ENCODE results near the gene CILP. TPM values are rescaled to one million over a fixed set of nuclear protein-coding genes. Genes with fewer than 3 reads are reported as not detected.

CILP gene
- total and polyA plus RNA-seq, 2 donors: 49.3 to 72.2 TPM

GRCh38 chr15:65177901-65178300, 33.4 kb downstream of the CILP start:
- WGBS: 84% methylated on average over 1 of the region's 1 CpG
- Histone ChIP-seq H3K4me3 (ENCODE audit: low read depth, low read length) (no peak overlapping the region), H3K27ac (ENCODE audit: low read depth) (no peak overlapping the region), H3K36me3 (ENCODE audit: insufficient read depth) (peaks cover 2% of the 10 kb centered on the region), H3K4me1 (ENCODE audit: insufficient read depth) (no peaks in the 10 kb centered on the region)
- DNase-seq (ENCODE audit: extremely low spot score): no peak

GRCh38 chr15:65176056-65176455, 35.2 kb downstream of the CILP start:
- H3K4me3 ChIP-seq (ENCODE audit: low read depth, low read length): no peak overlapping the region
- no peak for DNase-seq (ENCODE audit: extremely low spot score)
- peaks cover 2% of the 10 kb centered on the region for H3K36me3 ChIP-seq (ENCODE audit: insufficient read depth)
- H3K4me1 ChIP-seq (ENCODE audit: insufficient read depth): no peaks in the 10 kb centered on the region
- H3K27ac ChIP-seq (ENCODE audit: low read depth): no peak overlapping the region

GRCh38 chr15:65175511-65175910, 35.8 kb downstream of the CILP start:
- Histone ChIP-seq H3K4me1 (ENCODE audit: insufficient read depth) (no peaks in the 10 kb centered on the region), H3K4me3 (ENCODE audit: low read depth, low read length) (no peak overlapping the region), H3K27ac (ENCODE audit: low read depth) (no peak overlapping the region), H3K36me3 (ENCODE audit: insufficient read depth) (peaks cover 2% of the 10 kb centered on the region)
- 88% methylated on average over 5 of the region's 5 CpGs for WGBS
- no peak for DNase-seq (ENCODE audit: extremely low spot score)

GRCh38 chr15:65174509-65174908, 36.8 kb downstream of the CILP start:
- Histone ChIP-seq H3K4me3 (ENCODE audit: low read depth, low read length) (no peak overlapping the region), H3K36me3 (ENCODE audit: insufficient read depth) (peaks cover 2% of the 10 kb centered on the region), H3K27ac (ENCODE audit: low read depth) (no peak overlapping the region), H3K4me1 (ENCODE audit: insufficient read depth) (no peaks in the 10 kb centered on the region)
- 81% methylated on average over 5 of the region's 5 CpGs for WGBS
- DNase-seq (ENCODE audit: extremely low spot score): no peak

GRCh38 chr15:65172531-65172930, 38.7 kb downstream of the CILP start:
- no peaks in the 10 kb centered on the region for H3K4me1 ChIP-seq (ENCODE audit: insufficient read depth)
- no peak for DNase-seq (ENCODE audit: extremely low spot score)
- no peak overlapping the region for H3K4me3 ChIP-seq (ENCODE audit: low read depth, low read length)
- H3K27ac ChIP-seq (ENCODE audit: low read depth): no peak overlapping the region
- WGBS: 96% methylated on average over 5 of the region's 5 CpGs
- H3K36me3 ChIP-seq (ENCODE audit: insufficient read depth): peaks cover 2% of the 10 kb centered on the region

- Histone ChIP-seq H3K4me1 (ENCODE audit: insufficient read depth) (no peaks in the 10 kb centered on the region), H3K36me3 (ENCODE audit: insufficient read depth) (peaks cover 1% of the 10 kb centered on the region), H3K4me3 (ENCODE audit: low read depth, low read length) (no peak overlapping the region), H3K27ac (ENCODE audit: low read depth) (no peak overlapping the region)
- WGBS: 91% methylated on average over 5 of the region's 5 CpGs
- no peak for DNase-seq (ENCODE audit: extremely low spot score)
Measured at GRCh38 chr15:65171428-65171827, 39.8 kb downstream of the CILP start.

GRCh38 chr15:65165875-65166274, 45.4 kb downstream of the CILP start:
- H3K4me1 ChIP-seq (ENCODE audit: insufficient read depth): no peaks in the 10 kb centered on the region
- H3K27ac ChIP-seq (ENCODE audit: low read depth): no peak overlapping the region
- no peak overlapping the region for H3K4me3 ChIP-seq (ENCODE audit: low read depth, low read length)
- WGBS: 87% methylated on average over 2 of the region's 2 CpGs
- peaks cover 4% of the 10 kb centered on the region for H3K36me3 ChIP-seq (ENCODE audit: insufficient read depth)
- no peak for DNase-seq (ENCODE audit: extremely low spot score)

- DNase-seq (ENCODE audit: extremely low spot score): no peak
- 86% methylated on average over 1 of the region's 1 CpG for WGBS
Measured at GRCh38 chr15:65164139-65164538, 47.1 kb downstream of the CILP start.

GRCh38 chr15:65163041-65163440, 48.2 kb downstream of the CILP start:
- H3K4me3 ChIP-seq (ENCODE audit: low read depth, low read length): no peak overlapping the region
- no peak for DNase-seq (ENCODE audit: extremely low spot score)
- H3K36me3 ChIP-seq (ENCODE audit: insufficient read depth): peaks cover 6% of the 10 kb centered on the region
- H3K4me1 ChIP-seq (ENCODE audit: insufficient read depth): no peaks in the 10 kb centered on the region
- WGBS: 83% methylated on average over 4 of the region's 4 CpGs
- H3K27ac ChIP-seq (ENCODE audit: low read depth): no peak overlapping the region

More at GRCh38 chr15:65164139-65164538, 47.1 kb downstream of the CILP start:
- Histone ChIP-seq H3K4me3 (ENCODE audit: low read depth, low read length) (no peak overlapping the region), H3K36me3 (ENCODE audit: insufficient read depth) (peaks cover 4% of the 10 kb centered on the region), H3K4me1 (ENCODE audit: insufficient read depth) (no peaks in the 10 kb centered on the region), H3K27ac (ENCODE audit: low read depth) (no peak overlapping the region)

- no peak for DNase-seq (ENCODE audit: extremely low spot score)
- H3K27ac ChIP-seq (ENCODE audit: low read depth): no peak overlapping the region
- H3K36me3 ChIP-seq (ENCODE audit: insufficient read depth): peaks cover 10% of the 10 kb centered on the region
- no peak overlapping the region for H3K4me3 ChIP-seq (ENCODE audit: low read depth, low read length)
- 71% methylated on average over 5 of the region's 5 CpGs for WGBS
- H3K4me1 ChIP-seq (ENCODE audit: insufficient read depth): no peaks in the 10 kb centered on the region
Measured at GRCh38 chr15:65156692-65157091, 54.6 kb downstream of the CILP start.

- Histone ChIP-seq H3K4me1 (ENCODE audit: insufficient read depth) (no peaks in the 10 kb centered on the region), H3K27ac (ENCODE audit: low read depth) (no peak overlapping the region), H3K4me3 (ENCODE audit: low read depth, low read length) (no peak overlapping the region), H3K36me3 (ENCODE audit: insufficient read depth) (peaks cover 10% of the 10 kb centered on the region)
- WGBS: 88% methylated on average over 6 of the region's 6 CpGs
- DNase-seq (ENCODE audit: extremely low spot score): no peak
Measured at GRCh38 chr15:65154720-65155119, 56.6 kb downstream of the CILP start.

GRCh38 chr15:65147902-65148301, 63.4 kb downstream of the CILP start:
- no peak overlapping the region for H3K27ac ChIP-seq (ENCODE audit: low read depth)
- WGBS: 74% methylated on average over 3 of the region's 3 CpGs
- no peaks in the 10 kb centered on the region for H3K4me1 ChIP-seq (ENCODE audit: insufficient read depth)
- peaks cover 6% of the 10 kb centered on the region for H3K36me3 ChIP-seq (ENCODE audit: insufficient read depth)
- no peak for DNase-seq (ENCODE audit: extremely low spot score)
- no peak overlapping the region for H3K4me3 ChIP-seq (ENCODE audit: low read depth, low read length)

- 73% methylated on average over 4 of the region's 4 CpGs for WGBS
- no peak for DNase-seq (ENCODE audit: extremely low spot score)
- Histone ChIP-seq H3K4me1 (ENCODE audit: insufficient read depth) (no peaks in the 10 kb centered on the region), H3K36me3 (ENCODE audit: insufficient read depth) (peaks cover 4% of the 10 kb centered on the region), H3K27ac (ENCODE audit: low read depth) (no peak overlapping the region), H3K4me3 (ENCODE audit: low read depth, low read length) (no peak overlapping the region)
Measured at GRCh38 chr15:65146438-65146837, 64.8 kb downstream of the CILP start.

Data from urinary bladder (tissue), 4 donors.